GM23248 (cell line): ENCODE data around the gene TEX264. TPM values are rescaled to one million over a fixed set of nuclear protein-coding genes. Genes with fewer than 3 reads are reported as not detected.

Experiments
- DNase-seq: peaks from one replicate; pipeline ENCODE4 v3.0.0-alpha.2; 2015
- H2AFZ ChIP-seq: fragments of 200-600 bp; sonication (generic); 2 replicates; pipeline ENCODE4 v1.6.1; 2016; ENCODE audit warnings: antibody characterized with exemption
- H3F3A ChIP-seq: fragments of 200-600 bp; sonication (generic); 2 replicates; pipeline ENCODE4 v1.6.1; 2016; ENCODE audit warnings: mild to moderate bottlenecking, antibody characterized with exemption, mixed run types; ENCODE audit not compliant: insufficient read depth
- H3K27ac ChIP-seq: fragments of 200-600 bp; sonication (generic); 2 replicates; pipeline ENCODE4 v1.5.1; 2016; ENCODE audit warnings: mild to moderate bottlenecking
- H3K27me3 ChIP-seq: fragments of 200-600 bp; sonication (generic); replicated peaks from 2 replicates; pipeline ENCODE4 v1.6.1; 2016; ENCODE audit warnings: mild to moderate bottlenecking; ENCODE audit not compliant: insufficient read depth
- H3K36me3 ChIP-seq: fragments of 200-600 bp; sonication (generic); 2 replicates; pipeline ENCODE4 v1.6.1; 2016; ENCODE audit warnings: low read depth, mild to moderate bottlenecking
- H3K4me1 ChIP-seq: fragments of 200-600 bp; sonication (generic); 2 replicates; pipeline ENCODE4 v1.6.1; 2016; ENCODE audit warnings: mild to moderate bottlenecking; ENCODE audit not compliant: insufficient read depth
- H3K4me2 ChIP-seq: fragments of 200-600 bp; sonication (generic); one replicate; pipeline ENCODE4 v1.6.1; 2016; ENCODE audit warnings: mild to moderate bottlenecking; ENCODE audit not compliant: unreplicated experiment
- H3K4me3 ChIP-seq: fragments of 200-600 bp; sonication (generic); 2 replicates; pipeline ENCODE4 v1.5.1; 2016; ENCODE audit warnings: mild to moderate bottlenecking
- H3K79me2 ChIP-seq: fragments of 200-600 bp; sonication (generic); 2 replicates; pipeline ENCODE4 v1.6.1; 2016; ENCODE audit warnings: mild to moderate bottlenecking; ENCODE audit not compliant: insufficient read depth
- H3K9ac ChIP-seq: fragments of 200-600 bp; sonication (generic); 2 replicates; pipeline ENCODE4 v1.6.1; 2016; ENCODE audit warnings: mild to moderate bottlenecking
- H3K9me2 ChIP-seq: fragments of 200-600 bp; sonication (generic); 2 replicates; pipeline ENCODE4 v1.6.1; 2016; ENCODE audit warnings: mixed run types, mild to moderate bottlenecking, moderate library complexity; ENCODE audit not compliant: insufficient read depth
- H3K9me3 ChIP-seq: fragments of 200-600 bp; sonication (generic); one replicate; pipeline ENCODE4 v1.6.1; 2017; ENCODE audit warnings: low read depth
- H4K20me1 ChIP-seq: fragments of 200-600 bp; sonication (generic); 2 replicates; pipeline ENCODE4 v1.6.0; 2016; ENCODE audit not compliant: insufficient read depth
- EZH2 ChIP-seq: fragments of 200-600 bp; sonication (generic); IDR thresholded peaks from 2 replicates; pipeline ENCODE4 v1.6.1; 2018; ENCODE audit warnings: antibody characterized with exemption, mild to moderate bottlenecking; ENCODE audit not compliant: insufficient read depth, poor library complexity, severe bottlenecking
- EZH2phosphoT487 ChIP-seq: fragments of 200-600 bp; sonication (generic); IDR thresholded peaks from 2 replicates; pipeline ENCODE4 v1.6.1; 2018; ENCODE audit warnings: antibody characterized with exemption, moderate library complexity, mild to moderate bottlenecking, low read depth; ENCODE audit not compliant: insufficient read depth
- WGBS, 2 experiments: methylation state at CpG; one replicate each; pipeline ENCODE4 v1.1.6; 2015 to 2017; ENCODE audit warnings: low lambda C conversion rate in 2 of 2, low coverage in 1 of 2; ENCODE audit errors: missing lambda C conversion rate in 2 of 2; 5-methylcytosine and 5-hydroxymethylcytosine counted together
- in situ Hi-C: fragments of 300-500 bp; cut with MboI; formaldehyde crosslinking; loops from 2 replicates; pipeline ENCODE4 v1.15.0; 2020
- polyA plus RNA-seq: library from polyadenylated mRNA; unstranded; fragments of >200 nt; fragmentation: Nextera tagmentation; extraction: Ambion mirVana; gene quantifications from 2 replicates; pipeline ENCODE4 v1.2.1, GENCODE V29; 2016
- total RNA-seq: library from RNA; depleted of rRNA; stranded (reverse); fragments of >200 nt; shearing (Covaris generic); gene quantifications from 2 replicates; pipeline ENCODE4 v1.2.3, GENCODE V29; 2014

The TEX264 gene
- total and polyA plus RNA-seq, 2 experiments from 2014 or later, result 66.7 to 89.8 TPM

DNA sequence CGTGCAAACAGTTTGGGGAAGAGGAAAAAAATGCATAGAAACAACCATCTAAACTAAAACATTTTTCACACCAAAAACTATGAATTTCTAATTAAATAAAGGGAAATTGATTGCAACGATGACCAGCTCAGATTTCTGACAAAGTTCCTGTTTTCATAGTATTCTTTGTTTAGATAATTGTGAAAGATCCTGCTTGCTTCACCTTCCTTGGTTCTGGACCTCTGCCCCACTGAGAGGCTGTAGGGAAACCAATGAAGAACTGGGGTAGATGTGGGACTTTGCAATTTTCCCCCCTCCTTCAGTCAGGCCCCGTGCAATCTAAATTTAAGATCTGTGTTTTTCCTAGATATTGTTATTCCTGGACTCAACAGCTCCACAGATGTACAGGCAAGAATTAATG lies 13.8 kb upstream of the TEX264 start:
- no peak for DNase-seq
- H3F3A ChIP-seq, result no peaks in the 10 kb centered on the region
- no peaks in the 10 kb centered on the region for H3K79me2 ChIP-seq
- H3K4me3 ChIP-seq, result no peak overlapping the region
- TF ChIP-seq EZH2 (no peak), EZH2phosphoT487 (no peak)
- H3K9me3 ChIP-seq, result no peaks in the 10 kb centered on the region
- no peaks in the 10 kb centered on the region for H3K4me1 ChIP-seq
- 96 to 97% methylated on average over 3 of the region's 3 CpGs for WGBS, 2 experiments
- in situ Hi-C loops, result no loop called here
- no peak overlapping the region for H3K27ac ChIP-seq
- no peak overlapping the region for H2AFZ ChIP-seq
- no peaks in the 10 kb centered on the region for H3K27me3 ChIP-seq
- H3K9ac ChIP-seq, result no peak overlapping the region
- H3K36me3 ChIP-seq, result peaks cover 7% of the 10 kb centered on the region; the same call in 1 of the 2 replicates
- H4K20me1 ChIP-seq, result no peaks in the 10 kb centered on the region
- H3K4me2 ChIP-seq, result no peak overlapping the region
- no peaks in the 10 kb centered on the region for H3K9me2 ChIP-seq

DNA sequence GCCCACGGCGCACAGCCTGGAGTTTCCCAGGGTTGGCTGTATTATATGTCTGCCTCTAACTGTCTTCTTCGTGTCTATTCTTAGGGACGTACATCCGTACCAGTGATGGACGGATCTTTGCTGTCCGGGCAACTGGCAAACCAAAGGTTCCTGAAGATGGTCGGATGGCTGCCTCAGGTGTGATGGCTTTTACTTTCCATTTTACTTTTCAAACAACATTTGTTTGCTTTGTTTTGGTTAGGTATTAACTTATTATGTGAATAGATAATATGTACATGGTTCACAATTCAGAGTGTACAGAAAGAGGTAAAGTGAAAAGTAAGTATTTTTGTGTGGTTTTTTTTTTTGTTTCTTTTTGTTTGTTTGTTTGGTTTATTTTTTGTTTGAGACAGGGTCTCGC lies 11.1 kb upstream of the TEX264 start:
- H3K4me1 ChIP-seq, result no peaks in the 10 kb centered on the region
- WGBS, 2 experiments, result 97 to 98% methylated on average over 9 of the region's 9 CpGs
- no peaks in the 10 kb centered on the region for H3K79me2 ChIP-seq
- DNase-seq, result no peak
- TF ChIP-seq EZH2phosphoT487 (no peak), EZH2 (no peak)
- no peaks in the 10 kb centered on the region for H4K20me1 ChIP-seq
- no peak overlapping the region for H3K4me3 ChIP-seq
- H3K4me2 ChIP-seq, result no peak overlapping the region
- in situ Hi-C loops, result loop anchor here (10.0 kb wide), 1 partner anchor 155 kb away; the partner anchor contains the start of gene DCAF1
- H3K9me2 ChIP-seq, result no peaks in the 10 kb centered on the region
- no peak overlapping the region for H2AFZ ChIP-seq
- H3K27ac ChIP-seq, result no peak overlapping the region
- H3F3A ChIP-seq, result no peaks in the 10 kb centered on the region
- H3K36me3 ChIP-seq, result peaks cover 13% of the 10 kb centered on the region; the same call in 1 of the 2 replicates
- H3K9ac ChIP-seq, result no peak overlapping the region
- no peaks in the 10 kb centered on the region for H3K27me3 ChIP-seq
- no peaks in the 10 kb centered on the region for H3K9me3 ChIP-seq

DNA sequence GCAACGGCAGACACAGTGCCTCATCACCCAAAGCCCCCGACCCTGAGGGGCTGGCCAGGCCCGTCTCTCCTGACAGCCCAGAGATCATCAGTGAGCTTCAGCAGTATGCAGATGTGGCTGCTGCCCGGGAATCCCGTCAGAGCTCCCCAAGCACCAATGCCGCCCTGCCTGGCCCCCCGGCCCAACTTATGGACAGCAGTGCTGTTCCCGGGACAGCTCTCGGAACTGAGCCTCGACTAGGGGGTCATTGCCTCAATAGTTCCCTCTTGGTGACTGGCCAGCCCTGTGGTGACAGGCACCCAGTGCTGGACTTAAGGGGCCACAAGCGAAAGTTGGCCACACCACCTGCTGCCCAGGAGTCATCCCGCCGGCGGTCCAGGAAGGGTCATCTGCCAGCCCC lies 8.6 kb upstream of the TEX264 start:
- TF ChIP-seq EZH2phosphoT487 (no peak), EZH2 (no peak)
- in situ Hi-C loops, result loop anchor here (10.0 kb wide), 1 partner anchor 158 kb away; the partner anchor contains the start of gene DCAF1
- 88 to 90% methylated on average over 14 of the region's 14 CpGs for WGBS, 2 experiments
- Histone ChIP-seq H2AFZ (no peak overlapping the region), H3K4me1 (no peaks in the 10 kb centered on the region), H3K9ac (no peak overlapping the region), H4K20me1 (no peaks in the 10 kb centered on the region), H3K79me2 (no peaks in the 10 kb centered on the region), H3K9me2 (no peaks in the 10 kb centered on the region), H3K9me3 (no peaks in the 10 kb centered on the region), H3K4me2 (no peak overlapping the region), H3K4me3 (no peak overlapping the region), H3K27me3 (no peaks in the 10 kb centered on the region), H3K27ac (no peak overlapping the region), H3K36me3 (peaks cover 13% of the 10 kb centered on the region; the same call in 1 of the 2 replicates), H3F3A (no peaks in the 10 kb centered on the region)
- DNase-seq, result no peak

DNA sequence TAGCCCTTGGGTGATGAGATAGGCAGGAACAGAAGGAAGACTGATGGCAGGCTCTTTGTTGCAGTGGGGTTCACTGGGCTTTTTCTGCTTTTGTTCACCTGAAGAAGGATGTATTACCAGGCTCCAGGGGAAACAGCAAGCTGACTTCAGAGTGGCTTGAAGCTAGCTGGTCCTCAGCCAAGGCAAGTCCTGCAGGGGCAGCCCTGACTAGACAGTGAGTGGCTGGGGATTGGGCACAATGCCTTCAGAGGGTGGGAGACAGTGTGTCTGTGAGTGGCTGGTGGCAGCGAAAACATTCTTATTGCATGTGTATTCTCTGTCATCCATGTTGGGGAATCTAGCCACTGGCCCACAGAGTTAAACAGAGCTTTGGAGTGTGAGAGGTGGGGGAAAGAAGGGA lies 2.3 kb upstream of the TEX264 start:
- Histone ChIP-seq H3K27me3 (no peaks in the 10 kb centered on the region), H3K27ac (peak overlapping the region; percentile 1; the same call in 1 of the 2 replicates), H3K9me3 (no peaks in the 10 kb centered on the region), H3F3A (peaks cover 26% of the 10 kb centered on the region), H3K36me3 (peaks cover 6% of the 10 kb centered on the region; the same call in 1 of the 2 replicates), H3K9ac (no peak overlapping the region), H3K4me2 (no peak overlapping the region), H3K79me2 (peaks cover 18% of the 10 kb centered on the region), H3K4me1 (peaks cover 5% of the 10 kb centered on the region), H4K20me1 (no peaks in the 10 kb centered on the region), H3K9me2 (no peaks in the 10 kb centered on the region), H2AFZ (no peak overlapping the region), H3K4me3 (no peak overlapping the region)
- in situ Hi-C loops, result loop anchor here (10.0 kb wide), 1 partner anchor 164 kb away; the partner anchor contains the start of gene DCAF1
- 78 to 79% methylated on average over 1 of the region's 1 CpG for WGBS, 2 experiments
- TF ChIP-seq EZH2phosphoT487, result no peak
- no peak for TF ChIP-seq EZH2
- peak; percentile 52 for DNase-seq
